HG03175 (cell line): ENCODE measurements around the gene TMEM132D.

Experiments
- ATAC-seq: cut with Tn5 transposase; IDR thresholded peaks from one replicate; pipeline ENCODE4 v1.9.1; 2021; ENCODE audit warnings: mild to moderate bottlenecking, moderate library complexity; ENCODE audit not compliant: unreplicated experiment

TMEM132D gene

DNA sequence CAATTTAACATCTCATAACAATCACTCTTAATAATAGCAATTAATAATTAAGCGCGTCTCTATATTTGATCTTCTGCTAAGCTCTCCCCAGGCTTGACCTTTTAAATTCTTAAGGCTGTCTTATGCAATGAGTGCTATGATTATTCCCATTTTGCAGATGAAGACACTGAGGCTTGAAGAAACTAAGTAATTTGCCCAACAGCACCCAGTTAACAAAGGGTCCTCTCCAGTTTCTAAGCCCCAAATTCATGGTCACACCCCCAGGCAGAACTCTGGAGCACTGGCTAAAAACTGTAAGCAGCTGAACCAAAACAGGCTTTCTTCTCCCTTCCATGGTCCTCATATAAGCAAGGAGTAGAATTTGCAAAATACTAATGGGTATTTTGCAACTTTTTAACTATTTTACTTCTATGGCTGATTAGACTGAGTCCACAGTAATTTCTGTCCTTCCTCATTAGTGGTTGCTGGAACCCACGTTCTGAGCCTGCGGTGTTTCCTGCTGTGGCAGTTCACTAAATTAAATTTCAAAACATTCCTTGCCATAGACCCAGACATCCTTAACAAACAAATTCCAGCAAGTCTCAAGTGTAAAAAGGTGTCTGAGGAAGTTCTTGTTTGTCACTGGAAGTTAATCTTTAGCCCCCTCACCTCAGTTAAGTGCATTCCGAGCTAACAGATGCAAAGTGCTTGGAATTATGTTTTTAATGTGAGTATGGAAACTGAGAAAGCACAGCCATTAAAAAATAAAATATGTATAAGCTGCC lies 76.5 kb downstream of the TMEM132D start:
- no peak for ATAC-seq

DNA sequence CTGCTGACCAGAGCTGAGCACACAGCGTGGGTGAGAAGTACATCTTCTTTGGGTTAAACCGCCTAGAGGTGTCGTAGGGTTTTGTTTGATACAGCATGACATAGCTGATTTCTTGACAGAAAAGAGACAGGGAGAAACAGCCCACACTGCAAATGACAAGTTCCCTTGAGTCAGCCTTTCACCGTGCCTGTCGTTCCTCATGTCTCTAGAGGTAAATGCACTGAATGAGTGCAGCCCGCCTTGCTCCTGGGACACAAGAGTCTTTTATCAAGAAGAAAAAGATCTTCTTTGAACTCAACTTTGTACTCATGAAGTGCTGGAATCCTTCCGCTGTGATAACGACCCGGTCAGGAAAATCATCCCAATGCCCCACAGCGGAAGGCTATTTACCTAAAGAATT lies 77.6 kb downstream of the TMEM132D start:
- ATAC-seq = no peak

GRCh38 chr12:129825316-129825715 lies 78.5 kb downstream of the TMEM132D start:
- no peak for ATAC-seq

- ATAC-seq = no peak
These were observed 81.9 kb downstream of the TMEM132D start for GRCh38 chr12:129821964-129822363.

DNA sequence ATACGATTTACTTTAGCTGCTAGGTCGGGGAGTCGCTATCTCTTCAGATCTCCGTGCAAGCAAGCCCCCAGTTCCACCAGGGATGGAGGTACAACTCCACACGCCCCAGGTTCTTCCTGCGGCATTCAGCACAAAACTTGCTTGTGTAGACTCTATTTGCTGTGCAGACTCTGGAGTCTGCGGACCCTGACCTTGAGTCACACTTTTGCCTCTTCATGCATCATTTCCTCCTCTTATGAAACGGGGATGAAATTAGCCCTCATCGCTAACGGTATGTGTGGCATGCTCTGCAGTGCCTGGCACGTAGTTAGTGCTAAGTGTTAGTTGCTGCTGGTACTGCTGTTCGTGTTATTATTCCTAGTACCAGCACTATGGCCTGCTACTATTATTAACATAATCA lies 84.4 kb downstream of the TMEM132D start:
- no peak for ATAC-seq

DNA sequence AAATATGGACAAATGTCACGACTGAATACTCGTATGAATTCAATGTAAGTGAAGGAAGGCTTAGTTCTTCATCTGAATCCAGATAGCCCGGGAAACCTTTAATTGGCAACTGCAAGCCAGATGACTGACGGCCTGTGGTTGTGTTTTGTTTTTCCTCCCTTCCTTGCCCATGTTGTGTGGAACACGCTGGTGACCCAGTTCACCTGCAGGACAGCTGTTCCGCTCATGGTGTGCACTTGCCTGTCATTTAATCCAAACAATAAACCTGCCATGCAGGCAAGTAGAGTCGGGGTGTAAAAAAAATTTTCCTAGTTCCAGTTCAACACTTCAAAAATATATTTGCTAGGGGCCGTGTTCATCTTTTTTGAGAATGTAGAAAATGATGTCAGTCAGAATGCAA lies 88.0 kb downstream of the TMEM132D start:
- ATAC-seq = no peak

DNA sequence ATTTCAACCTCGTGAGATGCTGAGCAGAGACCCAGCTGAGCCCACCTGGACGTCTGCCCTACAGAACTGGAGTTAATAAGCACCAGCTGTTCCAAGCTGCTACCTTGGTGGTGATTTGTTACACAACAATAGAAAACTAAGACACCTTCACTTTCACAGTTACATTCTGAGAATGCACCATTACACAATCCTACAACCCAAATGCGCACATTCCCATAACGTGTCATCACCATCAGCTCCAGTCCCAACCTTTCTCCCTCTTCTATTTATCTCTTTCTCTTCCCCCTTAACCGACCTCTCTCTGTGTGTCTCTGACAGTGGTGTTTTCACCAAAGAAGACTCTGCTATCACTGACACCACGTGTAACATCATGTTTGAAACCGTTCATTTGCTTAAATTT lies 91.9 kb downstream of the TMEM132D start:
- ATAC-seq = no peak

GRCh38 chr12:129807136-129807535 lies 96.7 kb downstream of the TMEM132D start:
- no peak for ATAC-seq

DNA sequence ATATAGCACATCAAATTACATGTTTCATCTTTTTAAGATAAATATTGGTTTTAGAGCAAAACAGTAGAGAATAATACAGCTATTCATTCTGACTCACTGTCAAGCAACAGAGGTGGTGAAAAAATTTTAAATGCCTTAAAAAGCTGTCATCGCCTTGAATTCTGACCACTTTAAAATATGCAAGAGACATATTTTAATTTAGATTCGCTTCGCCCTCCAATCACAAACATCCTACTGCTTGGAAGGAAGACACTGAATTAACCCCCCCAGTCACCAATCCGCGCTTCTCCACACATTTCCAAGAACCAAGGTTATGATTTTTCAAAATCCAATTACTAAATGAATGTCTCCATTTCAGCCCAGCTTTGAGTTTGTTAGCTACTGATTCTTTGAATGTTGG lies 112.4 kb downstream of the TMEM132D start:
- no peak for ATAC-seq

DNA sequence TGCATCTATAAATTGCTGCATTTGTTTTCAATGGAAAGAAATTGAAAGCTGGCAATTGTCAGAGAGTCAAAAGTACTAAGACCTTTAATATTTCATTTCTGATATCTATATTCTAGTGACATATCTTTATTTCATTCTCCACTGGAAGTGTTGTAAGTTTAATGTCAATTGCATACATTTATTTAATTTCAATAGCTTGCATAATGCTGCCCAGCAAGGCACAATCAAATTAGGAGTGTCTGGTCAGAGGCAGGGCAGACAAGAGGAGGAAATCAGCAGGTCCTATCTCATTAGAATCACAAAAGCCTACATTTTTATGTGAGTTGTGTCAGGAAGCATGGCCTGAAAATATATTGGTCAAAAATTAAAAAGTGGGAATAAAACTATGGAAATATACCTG lies 112.9 kb downstream of the TMEM132D start:
- ATAC-seq = no peak

DNA sequence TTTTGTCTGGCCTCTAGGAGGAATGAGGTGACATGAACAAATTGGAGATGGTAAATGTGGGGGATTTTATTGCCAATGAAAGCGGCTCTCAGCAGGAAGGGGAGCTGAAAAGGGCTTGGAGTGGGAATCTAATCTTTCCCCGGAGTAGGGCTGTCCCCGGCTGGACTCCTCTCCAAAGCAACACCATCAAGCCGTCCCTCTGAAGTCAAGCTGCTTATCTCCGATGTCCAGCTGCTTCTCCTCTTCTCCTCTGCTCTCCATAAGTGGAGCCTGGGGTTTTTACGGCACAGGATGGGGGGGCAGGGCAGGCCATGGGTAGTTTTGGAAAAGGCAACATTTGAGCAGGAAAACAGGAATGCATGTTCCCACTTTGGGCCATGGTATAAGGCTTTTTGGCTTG lies 113.5 kb downstream of the TMEM132D start:
- ATAC-seq = no peak

DNA sequence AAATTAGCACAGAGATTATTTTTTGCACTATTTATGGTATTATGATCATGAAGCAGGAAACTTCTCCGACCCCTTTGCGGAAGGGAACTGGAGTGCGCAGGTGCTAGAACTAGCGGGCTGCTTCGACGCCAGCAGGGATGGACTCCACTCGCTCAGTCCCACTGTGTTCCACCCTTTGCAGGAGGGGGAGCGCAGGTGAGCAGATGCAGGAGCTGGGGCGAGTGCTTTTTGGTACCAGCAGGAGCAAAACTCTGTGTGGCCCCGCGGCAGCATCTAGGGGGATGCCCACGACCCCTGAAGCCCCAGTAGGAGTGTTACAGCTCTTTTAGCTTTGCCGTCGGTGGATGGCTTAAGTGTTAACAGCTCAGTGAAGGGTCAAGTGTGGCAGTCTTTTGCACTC lies 113.9 kb downstream of the TMEM132D start:
- no peak for ATAC-seq

DNA sequence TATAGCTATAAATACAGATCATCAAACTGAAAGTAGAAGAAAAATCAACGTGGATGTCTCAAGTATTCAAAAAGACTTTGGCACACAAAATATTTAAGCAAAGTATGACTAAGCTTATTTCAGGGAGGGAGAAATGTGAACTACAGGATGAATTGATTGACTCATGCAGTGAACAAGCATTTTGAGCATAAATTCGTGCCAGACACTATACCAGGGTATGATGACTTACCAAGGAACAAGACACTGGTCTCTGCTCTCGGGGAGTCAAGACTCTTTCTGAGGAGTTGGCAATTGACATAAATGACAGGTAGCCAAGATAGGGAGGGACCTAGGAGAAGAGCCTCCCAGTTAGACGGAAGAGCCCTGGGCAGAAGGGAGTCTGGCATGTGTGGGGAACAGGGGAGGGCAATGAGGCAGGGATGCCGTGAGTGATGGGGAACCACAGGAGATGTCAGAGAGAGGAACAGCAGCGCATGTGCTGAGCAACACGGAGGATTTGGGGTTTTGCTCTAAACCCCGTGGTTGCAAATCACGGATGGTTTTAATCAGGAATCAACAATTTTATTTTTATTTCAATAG lies 115.2 kb downstream of the TMEM132D start:
- no peak for ATAC-seq

- ATAC-seq = no peak
These were observed 123.8 kb downstream of the TMEM132D start for GRCh38 chr12:129779989-129780388.

GRCh38 chr12:129779033-129779432 lies 124.8 kb downstream of the TMEM132D start:
- ATAC-seq = no peak

GRCh38 chr12:129776977-129777667 lies 126.7 kb downstream of the TMEM132D start:
- ATAC-seq = no peak

DNA sequence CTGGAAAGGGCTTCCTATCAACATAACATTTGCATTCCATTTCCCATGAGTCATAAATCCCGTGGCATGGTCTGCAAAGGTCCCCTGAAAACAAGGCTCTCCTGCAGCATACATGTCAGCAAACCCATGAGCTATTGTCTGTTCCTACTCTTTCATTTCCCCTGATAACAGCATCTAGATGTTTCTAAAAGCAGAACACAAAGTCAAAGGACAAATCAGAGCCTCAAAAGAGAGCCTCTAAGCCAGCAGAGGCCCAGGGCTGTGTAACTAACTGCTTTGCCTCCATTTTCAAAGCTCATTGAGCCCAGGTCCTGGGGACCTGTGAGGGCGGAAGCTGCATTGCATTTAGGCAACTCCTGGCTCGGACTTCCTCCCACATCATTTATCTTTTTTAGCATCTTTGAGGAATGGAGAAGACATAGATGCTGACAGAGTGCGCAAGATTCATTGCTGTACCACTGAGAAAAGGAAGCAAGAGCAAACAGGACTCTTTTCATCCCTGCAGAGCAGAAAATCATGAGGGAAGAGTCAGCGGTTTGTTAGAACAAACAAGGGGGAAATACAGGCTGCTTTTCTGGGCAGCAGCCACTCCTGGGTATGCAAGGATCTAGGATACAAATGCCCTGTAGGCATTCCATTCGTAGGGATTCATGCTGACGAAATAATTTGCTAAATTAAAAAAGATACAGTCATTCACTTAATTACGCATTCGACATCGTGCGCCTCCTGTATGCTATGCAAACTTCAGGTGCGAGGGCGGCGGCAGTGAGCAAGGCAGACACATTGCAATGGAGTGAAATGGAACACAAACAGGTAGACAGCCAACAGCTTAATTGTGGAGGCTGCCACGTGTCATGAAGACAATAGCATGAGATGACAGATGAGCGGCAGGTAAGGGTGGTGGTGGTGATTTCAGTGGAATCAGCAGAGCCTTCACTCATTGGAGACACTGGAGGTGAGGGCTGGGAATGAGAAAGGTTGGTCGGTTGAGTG lies 131.0 kb downstream of the TMEM132D start:
- no peak for ATAC-seq

DNA sequence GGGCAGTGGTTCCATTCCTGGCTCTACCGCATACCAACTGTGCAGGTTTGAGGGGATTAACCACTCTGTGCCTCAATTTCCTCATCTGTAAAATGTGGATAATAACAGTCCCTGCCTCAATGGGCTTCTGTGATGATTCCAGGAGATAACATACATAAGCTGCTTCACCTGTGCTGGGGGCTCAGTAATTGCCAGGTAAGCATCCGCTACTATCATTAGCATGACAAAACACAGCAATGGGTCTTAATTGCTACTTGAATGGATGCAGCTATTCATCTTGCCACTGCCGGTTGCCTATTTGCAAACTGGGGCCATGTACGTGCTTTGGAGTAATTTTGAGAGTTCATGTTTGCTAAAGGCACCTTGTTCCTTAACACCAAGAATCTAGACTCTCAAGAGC lies 132.6 kb downstream of the TMEM132D start:
- ATAC-seq = no peak

DNA sequence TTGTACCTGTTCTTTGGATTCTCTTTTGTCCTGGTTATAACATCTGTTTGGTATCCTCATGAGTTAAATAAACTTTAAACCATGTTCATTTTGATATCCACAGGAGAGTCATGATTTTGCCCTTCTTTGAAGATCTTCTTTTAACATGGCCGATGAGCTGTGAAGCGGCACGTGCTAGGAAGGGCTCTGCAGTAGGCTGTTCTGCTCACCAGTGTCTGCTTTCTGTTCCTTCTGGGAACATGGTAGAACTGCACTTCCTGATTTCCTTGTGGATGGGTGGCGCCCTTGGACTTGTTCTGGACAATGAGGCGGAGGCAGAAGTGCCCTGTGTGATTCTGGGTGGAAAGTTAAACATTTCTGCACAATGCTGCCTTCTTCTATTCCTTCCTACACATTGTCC lies 138.1 kb downstream of the TMEM132D start:
- ATAC-seq = no peak

DNA sequence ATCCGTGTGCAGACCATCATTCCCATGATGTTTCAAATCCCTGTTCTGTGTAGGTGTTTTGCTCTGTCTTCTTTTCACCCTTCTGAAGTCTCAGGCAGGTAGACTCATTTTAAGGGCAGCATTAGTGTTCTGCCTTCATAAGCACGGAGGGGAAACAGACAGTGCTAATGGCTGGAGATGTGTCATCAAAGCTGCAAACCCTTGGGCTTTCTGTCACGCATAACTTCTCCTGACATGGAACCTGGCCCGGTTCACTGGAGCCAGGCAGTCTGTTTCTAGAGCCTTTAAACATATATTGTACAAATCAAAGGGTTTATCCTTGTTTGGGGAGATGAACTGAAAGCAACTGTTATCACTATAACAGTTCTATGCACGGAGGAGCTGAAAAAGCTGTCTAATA lies 141.4 kb downstream of the TMEM132D start:
- no peak for ATAC-seq

- ATAC-seq = no peak
These were observed 150.2 kb downstream of the TMEM132D start for GRCh38 chr12:129753586-129753985.
